HG02943 (cell line): ENCODE results near the gene DDX59.
"Not testable (repeated sequence)": the region's sequence is repeated elsewhere in the genome, so short reads cannot be mapped to it uniquely, and the experiment has no call there.

Experiments
- ATAC-seq: cut with Tn5 transposase; IDR thresholded peaks from one replicate; pipeline ENCODE4 v1.9.1; 2021; ENCODE audit warnings: mild to moderate bottlenecking, low read depth, moderate library complexity; ENCODE audit not compliant: unreplicated experiment

Gene DDX59

GRCh38 chr1:200631375-200631774 is 38.3 kb downstream of the DDX59 start:
- no peak for ATAC-seq

- not testable (repeated sequence) for ATAC-seq
Measured at GRCh38 chr1:200630515-200630899, 39.2 kb downstream of the DDX59 start.

- no peak for ATAC-seq
Measured at GRCh38 chr1:200629876-200630514, 39.7 kb downstream of the DDX59 start.

- ATAC-seq, result peak; percentile 58
Measured at GRCh38 chr1:200628223-200628881, 41.4 kb downstream of the DDX59 start.

- ATAC-seq, result no peak
Measured at GRCh38 chr1:200627575-200628222, 42.0 kb downstream of the DDX59 start.

GRCh38 chr1:200626853-200627534 is 42.7 kb downstream of the DDX59 start:
- no peak for ATAC-seq

- no peak for ATAC-seq
Measured at GRCh38 chr1:200625381-200625824, 44.3 kb downstream of the DDX59 start.

GRCh38 chr1:200624679-200625335 is 44.9 kb downstream of the DDX59 start:
- no peak for ATAC-seq

GRCh38 chr1:200620273-200621131 is 49.2 kb downstream of the DDX59 start, which contains the start of gene KIF14:
Gene KIF14 (minus strand): TSS chr1:200620751. CDS start chr1:200618723, 2,028 bp downstream.
- ATAC-seq, result peak; percentile 96

GRCh38 chr1:200619894-200620272 is 49.8 kb downstream of the DDX59 start:
- no peak for ATAC-seq

GRCh38 chr1:200610846-200611245 is 58.9 kb downstream of the DDX59 start:
- no peak for ATAC-seq

GRCh38 chr1:200602632-200603031 is 67.1 kb downstream of the DDX59 start:
- ATAC-seq, result no peak
